ENCODE data around the gene KCNAB2. TPM values are rescaled to one million over a fixed set of nuclear protein-coding genes. Genes with fewer than 3 reads are reported as not detected.

Gene KCNAB2
- total RNA-seq, 2 donors from 2014 or later: 9.3 to 14.3 TPM

- no peak for TF ChIP-seq CTCF (IDR thresholded peaks at IDR 0.05)
- H3K9me3 ChIP-seq: no peaks in the 10 kb centered on the region
- no peaks in the 10 kb centered on the region for H3K27me3 ChIP-seq
- H3K4me1 ChIP-seq: no peaks in the 10 kb centered on the region
- no peak overlapping the region for H3K27ac ChIP-seq
- H3K4me3 ChIP-seq: no peak overlapping the region
- no peaks in the 10 kb centered on the region for H3K36me3 ChIP-seq
- no peak for DNase-seq (ENCODE audit: low spot score)
Measured at GRCh38 chr1:6101826-6102531, 56.3 kb downstream of the KCNAB2 start.

GRCh38 chr1:6102532-6102845, 56.8 kb downstream of the KCNAB2 start:
- no peak for DNase-seq (ENCODE audit: low spot score)
- no peaks in the 10 kb centered on the region for H3K27me3 ChIP-seq

DNA sequence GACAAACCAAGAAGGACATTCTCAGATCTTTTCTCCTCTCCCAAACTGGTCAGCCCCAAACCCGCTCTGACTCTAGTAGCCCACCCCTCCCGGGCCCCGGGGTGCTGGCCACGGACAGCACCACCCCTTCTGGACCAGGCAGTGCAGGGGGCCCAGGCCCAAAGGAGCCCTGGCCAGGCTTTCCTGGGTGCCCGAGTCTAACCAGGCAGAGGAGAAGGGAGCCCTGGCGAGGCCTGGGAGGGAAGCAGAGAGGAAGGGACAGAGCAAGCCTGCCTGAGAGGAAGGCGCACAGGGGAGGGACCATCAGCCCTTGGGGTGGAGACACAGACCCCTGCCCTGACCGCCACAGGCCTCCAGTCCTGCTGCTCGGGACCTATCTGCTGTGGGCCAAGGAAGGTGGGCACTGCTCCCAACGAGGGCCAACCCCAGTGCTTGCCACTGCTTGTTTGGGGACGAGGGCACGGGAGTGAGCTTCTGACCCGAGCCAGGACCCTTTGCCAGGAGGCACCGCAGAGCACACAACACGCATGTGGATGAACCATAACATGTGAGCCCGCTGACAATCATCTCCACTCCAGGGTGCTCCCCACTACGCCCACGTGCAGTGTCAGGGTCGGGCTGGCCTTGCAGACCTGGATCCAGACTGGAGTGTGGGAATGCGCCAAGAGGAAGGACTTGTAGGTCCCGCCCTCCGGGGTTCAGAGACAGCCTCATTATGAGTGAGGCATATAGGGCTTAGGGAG, 57.6 kb downstream of the KCNAB2 start:
- H3K4me3 ChIP-seq: no peak overlapping the region
- no peaks in the 10 kb centered on the region for H3K27me3 ChIP-seq
- H3K36me3 ChIP-seq: no peaks in the 10 kb centered on the region
- H3K9me3 ChIP-seq: no peaks in the 10 kb centered on the region
- no peak for TF ChIP-seq CTCF (IDR thresholded peaks at IDR 0.05)
- H3K4me1 ChIP-seq: no peaks in the 10 kb centered on the region
- DNase-seq (ENCODE audit: low spot score): no peak
- no peak overlapping the region for H3K27ac ChIP-seq

More at GRCh38 chr1:6102532-6102845, 56.8 kb downstream of the KCNAB2 start:
- Histone ChIP-seq H3K4me1 (no peaks in the 10 kb centered on the region), H3K27ac (no peak overlapping the region), H3K4me3 (no peak overlapping the region), H3K9me3 (no peaks in the 10 kb centered on the region), H3K36me3 (no peaks in the 10 kb centered on the region)
- TF ChIP-seq CTCF (IDR thresholded peaks at IDR 0.05): no peak

DNA sequence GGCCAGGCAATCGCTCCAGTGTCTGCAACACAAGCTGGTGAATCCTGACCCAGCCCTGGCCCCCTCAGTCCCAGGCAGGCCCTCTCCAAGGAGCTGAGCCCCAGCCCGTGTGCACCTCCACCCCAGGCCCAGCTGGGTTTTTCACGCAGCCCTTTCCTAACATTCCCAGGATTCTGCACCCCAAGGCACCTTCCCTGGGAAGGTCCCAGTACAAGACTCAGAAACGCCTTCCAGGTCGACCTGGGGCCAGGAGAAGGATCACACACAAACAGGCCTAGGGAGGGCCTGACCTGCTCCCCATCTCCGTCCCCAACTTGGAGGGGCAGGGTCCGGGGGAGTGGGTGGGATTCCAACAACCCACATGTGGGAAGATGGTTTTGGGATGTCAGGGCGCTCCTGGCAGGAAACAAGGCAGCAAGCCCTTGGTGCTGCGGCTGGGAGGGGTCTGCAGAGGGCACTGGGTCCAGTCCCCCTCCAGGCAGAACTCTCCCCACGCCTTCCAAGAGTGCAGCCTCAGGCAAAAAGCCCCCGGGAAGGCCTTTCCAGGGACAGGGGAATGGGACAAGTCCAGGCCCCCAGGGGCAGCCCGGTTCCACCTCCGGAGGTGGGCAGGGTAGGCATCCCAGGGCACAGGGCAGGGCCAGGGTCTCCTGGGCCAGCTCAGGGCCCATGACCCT, 58.3 kb downstream of the KCNAB2 start:
- Histone ChIP-seq H3K27me3 (no peaks in the 10 kb centered on the region), H3K9me3 (no peaks in the 10 kb centered on the region), H3K27ac (no peak overlapping the region), H3K36me3 (no peaks in the 10 kb centered on the region), H3K4me3 (no peak overlapping the region), H3K4me1 (no peaks in the 10 kb centered on the region)
- no peak for DNase-seq (ENCODE audit: low spot score)
- no peak for TF ChIP-seq CTCF (IDR thresholded peaks at IDR 0.05)

- Histone ChIP-seq H3K9me3 (no peaks in the 10 kb centered on the region), H3K27ac (no peak overlapping the region), H3K27me3 (no peaks in the 10 kb centered on the region), H3K4me1 (no peaks in the 10 kb centered on the region), H3K4me3 (no peak overlapping the region), H3K36me3 (no peaks in the 10 kb centered on the region)
- TF ChIP-seq CTCF (IDR thresholded peaks at IDR 0.05): no peak
- DNase-seq (ENCODE audit: low spot score): no peak
Measured at GRCh38 chr1:6104631-6105030, 58.9 kb downstream of the KCNAB2 start.
